22Rv1 (cell line): ENCODE data around the gene OR4D5.

ENCODE experiments used
- H3K27ac ChIP-seq: fragments of 450-650 bp; 2 replicates; pipeline ENCODE4 v1.5.1; 2017
- ZFX ChIP-seq: fragments of 450-650 bp; IDR thresholded peaks from 2 replicates; pipeline ENCODE4 v1.6.1; 2017; ENCODE audit warnings: antibody characterized with exemption, borderline replicate concordance
- TF ChIP-seq, protein P1 (sequence below): fragments of 450-650 bp; IDR thresholded peaks from 2 replicates; pipeline ENCODE4 v1.5.1; 2017; ENCODE audit warnings: mild to moderate bottlenecking

Gene OR4D5

DNA sequence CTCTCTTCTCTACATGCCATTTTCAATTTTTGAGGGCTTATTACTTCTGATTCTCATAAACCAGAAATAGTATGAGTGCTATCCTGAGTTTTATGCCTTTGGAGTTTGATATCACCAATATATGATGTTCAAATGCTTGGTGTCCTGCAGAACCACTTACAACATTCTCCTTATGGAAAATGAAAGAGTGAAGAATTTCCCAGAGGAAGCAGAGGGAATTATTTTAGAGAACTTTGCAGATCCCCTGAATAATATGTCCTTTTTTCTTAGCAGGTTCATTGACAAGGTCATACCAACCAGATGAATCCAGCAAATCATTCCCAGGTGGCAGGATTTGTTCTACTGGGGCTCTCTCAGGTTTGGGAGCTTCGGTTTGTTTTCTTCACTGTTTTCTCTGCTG is at the start of gene OR4D5:
Gene OR4D5, plus strand, starts transcription at position 301 of the 400 bp plus-strand sequence. Its CDS starts 0 bp downstream, at position 301.
- H3K27ac ChIP-seq: no peak within 1 kb of the TSS
- TF ChIP-seq ZFX: no peak
- TF ChIP-seq, protein P1, sequence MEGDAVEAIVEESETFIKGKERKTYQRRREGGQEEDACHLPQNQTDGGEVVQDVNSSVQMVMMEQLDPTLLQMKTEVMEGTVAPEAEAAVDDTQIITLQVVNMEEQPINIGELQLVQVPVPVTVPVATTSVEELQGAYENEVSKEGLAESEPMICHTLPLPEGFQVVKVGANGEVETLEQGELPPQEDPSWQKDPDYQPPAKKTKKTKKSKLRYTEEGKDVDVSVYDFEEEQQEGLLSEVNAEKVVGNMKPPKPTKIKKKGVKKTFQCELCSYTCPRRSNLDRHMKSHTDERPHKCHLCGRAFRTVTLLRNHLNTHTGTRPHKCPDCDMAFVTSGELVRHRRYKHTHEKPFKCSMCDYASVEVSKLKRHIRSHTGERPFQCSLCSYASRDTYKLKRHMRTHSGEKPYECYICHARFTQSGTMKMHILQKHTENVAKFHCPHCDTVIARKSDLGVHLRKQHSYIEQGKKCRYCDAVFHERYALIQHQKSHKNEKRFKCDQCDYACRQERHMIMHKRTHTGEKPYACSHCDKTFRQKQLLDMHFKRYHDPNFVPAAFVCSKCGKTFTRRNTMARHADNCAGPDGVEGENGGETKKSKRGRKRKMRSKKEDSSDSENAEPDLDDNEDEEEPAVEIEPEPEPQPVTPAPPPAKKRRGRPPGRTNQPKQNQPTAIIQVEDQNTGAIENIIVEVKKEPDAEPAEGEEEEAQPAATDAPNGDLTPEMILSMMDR: no peak

DNA sequence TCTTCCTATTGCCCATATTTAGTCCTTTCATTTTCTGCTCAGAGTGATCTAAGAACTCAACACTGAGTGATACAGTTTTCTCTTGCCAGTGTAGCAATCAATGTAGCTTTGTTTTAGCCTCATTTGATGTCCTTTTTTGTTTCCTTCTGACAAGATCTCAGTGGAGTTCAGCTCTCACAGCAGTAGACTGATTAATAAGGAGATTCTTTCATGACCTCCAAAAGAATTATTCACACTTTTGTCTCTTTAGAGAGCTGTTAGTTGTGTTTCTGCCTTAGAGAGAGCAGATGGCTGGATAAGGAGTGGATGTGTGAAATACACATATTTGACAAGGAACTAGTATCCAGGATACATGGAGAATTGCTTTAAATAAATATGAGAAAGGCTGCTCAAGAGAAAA is 47.4 kb upstream of the OR4D5 start:
- no peak overlapping the region for H3K27ac ChIP-seq
- TF ChIP-seq, protein P1: no peak
- no peak for TF ChIP-seq ZFX

DNA sequence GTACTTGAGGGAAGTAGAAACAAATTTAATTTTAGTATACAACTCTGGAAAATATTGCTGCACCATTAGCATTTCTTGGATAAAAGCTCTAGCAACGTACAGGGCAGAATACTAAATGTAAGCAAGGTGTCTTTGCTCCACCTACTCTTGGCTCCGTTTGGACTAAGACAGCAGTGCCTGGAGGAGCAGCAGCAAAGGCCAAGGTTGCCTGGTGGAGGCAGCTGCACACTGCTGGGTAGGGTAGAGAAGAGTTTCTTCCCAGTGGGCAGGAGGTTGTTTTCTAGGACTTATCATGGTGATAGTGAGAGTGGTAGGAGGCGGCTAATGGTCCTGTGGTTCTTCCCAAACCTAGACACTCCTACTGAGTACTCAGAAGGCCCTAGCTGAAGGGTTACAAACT is 39.6 kb upstream of the OR4D5 start:
- no peak overlapping the region for H3K27ac ChIP-seq
- TF ChIP-seq, protein P1: no peak
- TF ChIP-seq ZFX: no peak

DNA sequence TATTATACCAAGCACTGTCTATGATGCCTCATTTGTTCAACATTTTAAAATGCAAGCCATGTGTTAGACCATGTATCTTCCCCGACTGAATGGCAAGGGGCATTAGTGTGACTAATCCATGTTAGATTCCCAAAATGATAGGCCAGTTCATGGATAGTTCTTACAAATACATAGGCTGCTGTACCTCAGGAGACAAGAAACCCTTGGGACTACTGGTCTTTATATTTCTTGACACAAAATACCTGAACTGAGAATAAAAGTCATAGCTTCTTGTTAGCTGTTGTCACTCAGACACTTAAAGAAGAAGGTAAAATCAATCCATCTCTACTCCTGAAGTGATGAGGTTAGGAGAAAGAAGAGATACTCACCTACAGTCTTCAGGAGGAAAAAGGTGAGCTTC is 37.5 kb upstream of the OR4D5 start, which contains the start of gene OR8D4:
Gene OR8D4, plus strand, starts transcription at position 301 of the 400 bp plus-strand sequence. CDS start 4,265 bp downstream, outside the sequence.
- no peak for TF ChIP-seq ZFX
- TF ChIP-seq, protein P1: no peak
- H3K27ac ChIP-seq: no peak within 1 kb of the TSS

DNA sequence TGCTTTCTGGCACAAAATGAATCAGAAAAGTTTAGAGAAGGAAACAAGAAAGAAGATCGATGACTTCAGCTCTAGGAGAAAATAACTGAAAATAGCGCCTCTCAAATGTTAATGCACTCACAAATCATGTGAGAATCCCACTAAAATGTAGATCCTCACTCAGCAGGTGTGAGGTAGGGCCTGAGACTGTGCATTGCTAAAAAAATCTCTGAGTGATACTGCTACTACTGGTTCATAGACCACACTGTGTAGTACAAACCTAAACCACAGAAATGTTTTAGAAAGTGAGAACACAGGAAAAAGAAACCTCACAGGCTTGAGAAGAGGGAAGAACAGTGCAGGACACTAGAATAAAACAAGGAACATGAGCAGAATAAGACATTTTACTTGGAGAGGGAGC is 35.5 kb upstream of the OR4D5 start:
- H3K27ac ChIP-seq: no peak overlapping the region
- TF ChIP-seq ZFX: no peak
- TF ChIP-seq, protein P1: no peak

DNA sequence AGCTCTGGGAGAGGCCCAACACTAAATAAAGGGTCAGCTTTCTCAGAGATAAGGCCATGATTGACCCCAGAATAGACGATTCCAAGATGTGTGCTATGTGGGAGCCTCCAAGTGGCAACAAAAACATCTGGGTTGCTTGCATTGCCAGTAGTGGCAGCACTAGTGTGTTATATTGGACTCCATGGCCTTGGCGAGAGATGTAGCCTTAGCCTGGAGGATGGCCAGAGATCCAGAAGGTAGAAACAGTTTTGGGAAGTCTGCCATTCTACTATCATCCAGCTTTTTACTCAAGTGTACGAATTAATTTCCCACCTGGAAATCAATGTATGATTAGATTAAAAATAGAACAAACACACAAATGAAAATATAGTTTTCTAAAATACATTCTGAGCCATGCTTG is 34.5 kb upstream of the OR4D5 start:
- TF ChIP-seq, protein P1: no peak
- TF ChIP-seq ZFX: no peak
- H3K27ac ChIP-seq: no peak overlapping the region

DNA sequence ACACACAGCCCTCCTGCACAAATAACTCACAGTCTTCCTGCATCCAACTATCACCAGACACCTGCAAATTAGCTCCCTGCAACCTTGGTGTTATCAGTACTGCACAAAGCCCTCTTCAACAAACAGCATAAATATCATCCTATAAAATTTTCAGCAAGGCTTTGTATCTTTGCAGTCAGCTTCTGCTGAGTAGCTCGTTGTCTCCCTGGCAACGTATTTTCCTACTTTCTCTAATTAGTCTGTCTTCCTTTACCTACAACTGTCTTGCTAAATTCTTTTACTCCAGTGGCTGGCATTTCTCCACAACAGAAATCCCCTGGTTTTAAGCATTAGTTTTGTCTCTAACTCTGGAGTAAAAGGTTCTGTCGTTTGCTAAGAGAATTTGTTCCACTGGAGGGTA is 33.6 kb upstream of the OR4D5 start:
- no peak for TF ChIP-seq ZFX
- TF ChIP-seq, protein P1: no peak
- H3K27ac ChIP-seq: no peak overlapping the region
